ENCODE results near the gene OLFML2A. TPM values are rescaled to one million over a fixed set of nuclear protein-coding genes. Genes with fewer than 3 reads are reported as not detected.
"Not testable (repeated sequence)": the region's sequence is repeated elsewhere in the genome, so short reads cannot be mapped to it uniquely, and the experiment has no call there.

Gene OLFML2A
- total RNA-seq, 1 donor from 2014 or later: not detected

GRCh38 chr9:124843456-124844034 lies 66.6 kb downstream of the OLFML2A start:
- intact Hi-C loops (cut with micrococcal nuclease): no loop called here
- no peaks in the 10 kb centered on the region for H3K4me1 Mint-ChIP-seq
- H3K4me3 Mint-ChIP-seq: no peak overlapping the region
- no peaks in the 10 kb centered on the region for H3K36me3 Mint-ChIP-seq (ENCODE audit: low read depth)
- no peak for DNase-seq
- H3K9me3 Mint-ChIP-seq: no peaks in the 10 kb centered on the region
- no peak overlapping the region for H3K27ac Mint-ChIP-seq
- H3K27me3 Mint-ChIP-seq: peaks cover 7% of the 10 kb centered on the region

- H3K36me3 Mint-ChIP-seq (ENCODE audit: low read depth): no peaks in the 10 kb centered on the region
- no peak overlapping the region for H3K27ac Mint-ChIP-seq
- H3K9me3 Mint-ChIP-seq: no peaks in the 10 kb centered on the region
- H3K4me3 Mint-ChIP-seq: no peak overlapping the region
- no peak for DNase-seq
- H3K4me1 Mint-ChIP-seq: no peaks in the 10 kb centered on the region
- intact Hi-C loops (cut with micrococcal nuclease): no loop called here
- H3K27me3 Mint-ChIP-seq: peaks cover 8% of the 10 kb centered on the region
Measured at GRCh38 chr9:124844291-124844690, 67.4 kb downstream of the OLFML2A start.

GRCh38 chr9:124846467-124846866 lies 69.5 kb downstream of the OLFML2A start:
- peaks cover 15% of the 10 kb centered on the region for H3K27me3 Mint-ChIP-seq
- intact Hi-C loops (cut with micrococcal nuclease); H3K9me3 Mint-ChIP-seq; H3K4me3 Mint-ChIP-seq; H3K4me1 Mint-ChIP-seq; H3K27ac Mint-ChIP-seq; DNase-seq; H3K36me3 Mint-ChIP-seq (ENCODE audit: low read depth): not testable (repeated sequence)

- Mint-ChIP-seq H3K9me3 (no peaks in the 10 kb centered on the region), H3K4me3 (no peak overlapping the region), H3K27me3 (peaks cover 16% of the 10 kb centered on the region), H3K27ac (no peak overlapping the region), H3K36me3 (ENCODE audit: low read depth) (no peaks in the 10 kb centered on the region), H3K4me1 (no peaks in the 10 kb centered on the region)
- no peak for DNase-seq
- intact Hi-C loops (cut with micrococcal nuclease): no loop called here
Measured at GRCh38 chr9:124846969-124847368, 70.0 kb downstream of the OLFML2A start.

GRCh38 chr9:124849801-124850200 lies 72.9 kb downstream of the OLFML2A start:
- no peak overlapping the region for H3K4me3 Mint-ChIP-seq
- peaks cover 16% of the 10 kb centered on the region for H3K27me3 Mint-ChIP-seq
- H3K36me3 Mint-ChIP-seq (ENCODE audit: low read depth): no peaks in the 10 kb centered on the region
- no peak overlapping the region for H3K27ac Mint-ChIP-seq
- no peaks in the 10 kb centered on the region for H3K9me3 Mint-ChIP-seq
- H3K4me1 Mint-ChIP-seq: peaks cover 5% of the 10 kb centered on the region
- DNase-seq: no peak
- intact Hi-C loops (cut with micrococcal nuclease): loop anchor here (5.0 kb wide), 2 partner anchors 138 to 522 kb away; no protein-coding TSS in a partner anchor

GRCh38 chr9:124852121-124852828 lies 75.3 kb downstream of the OLFML2A start:
- Mint-ChIP-seq H3K4me1 (peaks cover 5% of the 10 kb centered on the region), H3K27me3 (peaks cover 14% of the 10 kb centered on the region), H3K9me3 (no peaks in the 10 kb centered on the region), H3K4me3 (peak overlapping the region; percentile 72), H3K27ac (no peak overlapping the region), H3K36me3 (ENCODE audit: low read depth) (peaks cover 7% of the 10 kb centered on the region)
- no peak for DNase-seq
- intact Hi-C loops (cut with micrococcal nuclease): loop anchor here (5.0 kb wide), 2 partner anchors 140 to 520 kb away; no protein-coding TSS in a partner anchor

- peaks cover 14% of the 10 kb centered on the region for H3K36me3 Mint-ChIP-seq (ENCODE audit: low read depth)
- DNase-seq: peak; percentile 95
- peaks cover 12% of the 10 kb centered on the region for H3K27me3 Mint-ChIP-seq
- H3K4me1 Mint-ChIP-seq: peaks cover 5% of the 10 kb centered on the region
- no peak within 1 kb of the TSS for H3K27ac Mint-ChIP-seq
- peak within 1 kb of the TSS; percentile 72 for H3K4me3 Mint-ChIP-seq
- intact Hi-C loops (cut with micrococcal nuclease): loop anchor here (1.0 to 5.0 kb wide), 5 partner anchors 17 to 519 kb away; no protein-coding TSS in a partner anchor
- H3K9me3 Mint-ChIP-seq: no peaks in the 10 kb centered on the region
Measured at GRCh38 chr9:124852829-124853531, 76.0 kb downstream of the OLFML2A start, which contains the start of gene WDR38. Gene WDR38 (plus strand): TSS chr9:124853460. CDS start chr9:124853532, 72 bp downstream.

GRCh38 chr9:124853605-124854143 lies 76.7 kb downstream of the OLFML2A start:
- Mint-ChIP-seq H3K27ac (no peak overlapping the region), H3K9me3 (no peaks in the 10 kb centered on the region), H3K36me3 (ENCODE audit: low read depth) (peaks cover 21% of the 10 kb centered on the region), H3K27me3 (peaks cover 12% of the 10 kb centered on the region), H3K4me3 (peak overlapping the region; percentile 72), H3K4me1 (peaks cover 7% of the 10 kb centered on the region)
- intact Hi-C loops (cut with micrococcal nuclease): loop anchor here (1.0 to 5.0 kb wide), 5 partner anchors 17 to 519 kb away; no protein-coding TSS in a partner anchor
- no peak for DNase-seq

GRCh38 chr9:124854161-124854560 lies 77.2 kb downstream of the OLFML2A start:
- peaks cover 10% of the 10 kb centered on the region for H3K27me3 Mint-ChIP-seq
- DNase-seq: no peak
- peaks cover 26% of the 10 kb centered on the region for H3K36me3 Mint-ChIP-seq (ENCODE audit: low read depth)
- peaks cover 7% of the 10 kb centered on the region for H3K4me1 Mint-ChIP-seq
- intact Hi-C loops (cut with micrococcal nuclease): loop anchor here (5.0 kb wide), 2 partner anchors 142 to 518 kb away; no protein-coding TSS in a partner anchor
- H3K4me3 Mint-ChIP-seq: no peak overlapping the region
- H3K9me3 Mint-ChIP-seq: no peaks in the 10 kb centered on the region
- no peak overlapping the region for H3K27ac Mint-ChIP-seq

GRCh38 chr9:124854822-124855221 lies 77.9 kb downstream of the OLFML2A start:
- no peak for DNase-seq
- Mint-ChIP-seq H3K27ac (peak overlapping the region; percentile 10), H3K4me3 (no peak overlapping the region), H3K4me1 (peaks cover 13% of the 10 kb centered on the region), H3K27me3 (peaks cover 10% of the 10 kb centered on the region), H3K9me3 (no peaks in the 10 kb centered on the region), H3K36me3 (ENCODE audit: low read depth) (peaks cover 33% of the 10 kb centered on the region)
- intact Hi-C loops (cut with micrococcal nuclease): loop anchor here (5.0 kb wide), 2 partner anchors 143 to 517 kb away; no protein-coding TSS in a partner anchor

- Mint-ChIP-seq H3K9me3 (no peaks in the 10 kb centered on the region), H3K4me3 (no peak overlapping the region), H3K27ac (no peak overlapping the region), H3K27me3 (peaks cover 8% of the 10 kb centered on the region), H3K36me3 (ENCODE audit: low read depth) (peaks cover 40% of the 10 kb centered on the region), H3K4me1 (peaks cover 19% of the 10 kb centered on the region)
- intact Hi-C loops (cut with micrococcal nuclease): no loop called here
- DNase-seq: no peak
Measured at GRCh38 chr9:124855566-124855943, 78.6 kb downstream of the OLFML2A start.

GRCh38 chr9:124855944-124856765 lies 79.2 kb downstream of the OLFML2A start:
- peaks cover 19% of the 10 kb centered on the region for H3K4me1 Mint-ChIP-seq
- H3K4me3 Mint-ChIP-seq: no peak overlapping the region
- peaks cover 4% of the 10 kb centered on the region for H3K27me3 Mint-ChIP-seq
- intact Hi-C loops (cut with micrococcal nuclease): no loop called here
- no peak overlapping the region for H3K27ac Mint-ChIP-seq
- H3K9me3 Mint-ChIP-seq: no peaks in the 10 kb centered on the region
- H3K36me3 Mint-ChIP-seq (ENCODE audit: low read depth): peaks cover 46% of the 10 kb centered on the region
- DNase-seq: no peak

GRCh38 chr9:124857533-124858162 lies 80.7 kb downstream of the OLFML2A start:
- Mint-ChIP-seq H3K27ac (no peak overlapping the region), H3K4me3 (no peak overlapping the region), H3K9me3 (no peaks in the 10 kb centered on the region), H3K4me1 (peaks cover 18% of the 10 kb centered on the region), H3K27me3 (no peaks in the 10 kb centered on the region), H3K36me3 (ENCODE audit: low read depth) (peaks cover 49% of the 10 kb centered on the region)
- intact Hi-C loops (cut with micrococcal nuclease): no loop called here
- DNase-seq: no peak
